Measurements from ENCODE around the gene SSC5D.
A peak's percentile ranks its signal among the peaks of the same experiment; 100 is the strongest.
"Not testable (repeated sequence)": the region's sequence is repeated elsewhere in the genome, so short reads cannot be mapped to it uniquely, and the experiment has no call there.

The SSC5D gene

GRCh38 chr19:55488986-55489710, 912 bp downstream of the SSC5D start:
- no peak for DNase-seq

- DNase-seq, result no peak
Measured at GRCh38 chr19:55489711-55490477, 1.7 kb downstream of the SSC5D start.

- DNase-seq, result no peak
Measured at GRCh38 chr19:55490478-55491432, 2.5 kb downstream of the SSC5D start.

GRCh38 chr19:55491546-55492360, 3.5 kb downstream of the SSC5D start:
- no peak for DNase-seq

GRCh38 chr19:55492362-55492944, 4.2 kb downstream of the SSC5D start:
- no peak for DNase-seq

- no peak for DNase-seq
Measured at GRCh38 chr19:55493052-55493644, 4.9 kb downstream of the SSC5D start.

GRCh38 chr19:55493645-55494171, 5.5 kb downstream of the SSC5D start:
- DNase-seq, result no peak

- no peak for DNase-seq
Measured at GRCh38 chr19:55494172-55494761, 6.0 kb downstream of the SSC5D start.

GRCh38 chr19:55495646-55496349, 7.6 kb downstream of the SSC5D start:
- DNase-seq, result no peak

- not testable (repeated sequence) for DNase-seq
Measured at GRCh38 chr19:55496820-55497219, 8.6 kb downstream of the SSC5D start.

- no peak for DNase-seq
Measured at GRCh38 chr19:55497763-55498162, 9.5 kb downstream of the SSC5D start.

- no peak for DNase-seq
Measured at GRCh38 chr19:55498246-55498840, 10.1 kb downstream of the SSC5D start.

GRCh38 chr19:55500368-55500952, 12.2 kb downstream of the SSC5D start:
- no peak for DNase-seq

GRCh38 chr19:55502197-55502952, 14.1 kb downstream of the SSC5D start:
- no peak for DNase-seq

- no peak for DNase-seq
Measured at GRCh38 chr19:55503157-55503501, 14.9 kb downstream of the SSC5D start.

GRCh38 chr19:55503502-55504251, 15.4 kb downstream of the SSC5D start:
- DNase-seq, result peak; percentile 37

- DNase-seq, result no peak
Measured at GRCh38 chr19:55504252-55504603, 16.0 kb downstream of the SSC5D start.

- no peak for DNase-seq
Measured at GRCh38 chr19:55504981-55505380, 16.7 kb downstream of the SSC5D start.

All from NCI-H510A treated with DMSO at 0.1 percent for 48 hours (cell line).